ENCODE measurements around the gene ANTXR2.

ANTXR2 gene

GRCh38 chr4:80016506-80016905, 56.5 kb downstream of the ANTXR2 start:
- Histone ChIP-seq H3K27ac (ENCODE audit: low read depth, low read length) (no peak overlapping the region), H2BK5ac (ENCODE audit: low read depth, low read length, poor library complexity) (no peak overlapping the region), H3K4me1 (ENCODE audit: control insufficient read depth in 1 of 2, insufficient read depth in 2 of 2, low read length in 2 of 2) (peaks cover 4 to 6% of the 10 kb centered on the region in 2 experiments), H3K18ac (ENCODE audit: low read length) (no peak overlapping the region), H4K91ac (ENCODE audit: low read depth, low read length) (no peak overlapping the region), H2BK120ac (ENCODE audit: insufficient read depth, low read length, poor library complexity) (no peak overlapping the region), H3K23ac (ENCODE audit: low read length) (no peak overlapping the region), H3K9ac (ENCODE audit: low read length) (no peak overlapping the region), H4K8ac (ENCODE audit: low read depth, low read length) (no peak overlapping the region), H3K4me3 (ENCODE audit: low read depth, low read length) (no peak overlapping the region), H3K14ac (ENCODE audit: low read length) (no peak overlapping the region), H2AK5ac (ENCODE audit: low read length) (no peak overlapping the region), H2BK12ac (ENCODE audit: low read length) (no peak overlapping the region), H3K9me3 (ENCODE audit: insufficient read depth, low read depth, low read length) (no peaks in the 10 kb centered on the region), H4K12ac (ENCODE audit: low read depth, low read length) (no peak overlapping the region), H3K79me1 (ENCODE audit: low read length) (no peaks in the 10 kb centered on the region), H3K4ac (ENCODE audit: low read depth, low read length) (no peak overlapping the region), H2AFZ (ENCODE audit: insufficient read depth, low read length, poor library complexity) (no peak overlapping the region), H3K4me2 (ENCODE audit: low read length) (no peak overlapping the region), H3K79me2 (ENCODE audit: control insufficient read depth, insufficient read depth, low read length, poor library complexity) (no peaks in the 10 kb centered on the region), H3K27me3 (ENCODE audit: insufficient read depth, low read length) (no peaks in the 10 kb centered on the region), H3K36me3 (ENCODE audit: control insufficient read depth in 1 of 2, insufficient read depth in 2 of 2, low read length in 2 of 2) (peaks cover 1 to 3% of the 10 kb centered on the region in 2 experiments)
- no peak for DNase-seq
- WGBS (ENCODE audit: extremely low coverage, insufficient coverage, insufficient read length), result no CpG with 5 or more reads among the region's 1 CpG

- no peaks in the 10 kb centered on the region for H3K79me2 ChIP-seq (ENCODE audit: control insufficient read depth, insufficient read depth, low read length, poor library complexity)
- no peak overlapping the region for H3K4me2 ChIP-seq (ENCODE audit: low read length)
- H2BK5ac ChIP-seq (ENCODE audit: low read depth, low read length, poor library complexity), result no peak overlapping the region
- no peak overlapping the region for H2AFZ ChIP-seq (ENCODE audit: insufficient read depth, low read length, poor library complexity)
- no peak overlapping the region for H2BK120ac ChIP-seq (ENCODE audit: insufficient read depth, low read length, poor library complexity)
- H2BK12ac ChIP-seq (ENCODE audit: low read length), result no peak overlapping the region
- no CpG with 5 or more reads among the region's 2 CpGs for whole genome bisulfite sequencing (ENCODE audit: extremely low coverage, insufficient coverage, insufficient read length)
- no peaks in the 10 kb centered on the region for H3K79me1 ChIP-seq (ENCODE audit: low read length)
- peaks cover 1 to 3% of the 10 kb centered on the region in 2 experiments for H3K36me3 ChIP-seq (ENCODE audit: control insufficient read depth in 1 of 2, insufficient read depth in 2 of 2, low read length in 2 of 2)
- no peak overlapping the region for H3K23ac ChIP-seq (ENCODE audit: low read length)
- no peak overlapping the region for H3K18ac ChIP-seq (ENCODE audit: low read length)
- no peak overlapping the region for H4K8ac ChIP-seq (ENCODE audit: low read depth, low read length)
- H4K91ac ChIP-seq (ENCODE audit: low read depth, low read length), result no peak overlapping the region
- H3K4me3 ChIP-seq (ENCODE audit: low read depth, low read length), result no peak overlapping the region
- no peak overlapping the region for H3K9ac ChIP-seq (ENCODE audit: low read length)
- H3K9me3 ChIP-seq (ENCODE audit: insufficient read depth, low read depth, low read length), result no peaks in the 10 kb centered on the region
- no peaks in the 10 kb centered on the region for H3K27me3 ChIP-seq (ENCODE audit: insufficient read depth, low read length)
- DNase-seq, result no peak
- H3K4me1 ChIP-seq (ENCODE audit: control insufficient read depth in 1 of 2, insufficient read depth in 2 of 2, low read length in 2 of 2), result peaks cover 4 to 6% of the 10 kb centered on the region in 2 experiments
- no peak overlapping the region for H3K27ac ChIP-seq (ENCODE audit: low read depth, low read length)
- no peak overlapping the region for H3K14ac ChIP-seq (ENCODE audit: low read length)
- no peak overlapping the region for H3K4ac ChIP-seq (ENCODE audit: low read depth, low read length)
- H4K12ac ChIP-seq (ENCODE audit: low read depth, low read length), result no peak overlapping the region
- H2AK5ac ChIP-seq (ENCODE audit: low read length), result no peak overlapping the region
Observed at GRCh38 chr4:80015407-80016189, 57.4 kb downstream of the ANTXR2 start.

GRCh38 chr4:80014531-80014930, 58.5 kb downstream of the ANTXR2 start:
- Histone ChIP-seq H2BK5ac (ENCODE audit: low read depth, low read length, poor library complexity) (no peak overlapping the region), H4K12ac (ENCODE audit: low read depth, low read length) (no peak overlapping the region), H3K27ac (ENCODE audit: low read depth, low read length) (no peak overlapping the region), H3K9me3 (ENCODE audit: insufficient read depth, low read depth, low read length) (no peaks in the 10 kb centered on the region), H3K27me3 (ENCODE audit: insufficient read depth, low read length) (no peaks in the 10 kb centered on the region), H3K23ac (ENCODE audit: low read length) (no peak overlapping the region), H4K91ac (ENCODE audit: low read depth, low read length) (no peak overlapping the region), H3K79me2 (ENCODE audit: control insufficient read depth, insufficient read depth, low read length, poor library complexity) (no peaks in the 10 kb centered on the region), H3K14ac (ENCODE audit: low read length) (no peak overlapping the region), H3K4me3 (ENCODE audit: low read depth, low read length) (no peak overlapping the region), H3K79me1 (ENCODE audit: low read length) (no peaks in the 10 kb centered on the region), H4K8ac (ENCODE audit: low read depth, low read length) (no peak overlapping the region), H3K36me3 (ENCODE audit: control insufficient read depth in 1 of 2, insufficient read depth in 2 of 2, low read length in 2 of 2) (peaks cover 0 to 1% of the 10 kb centered on the region in 2 experiments), H3K9ac (ENCODE audit: low read length) (no peak overlapping the region), H2AK5ac (ENCODE audit: low read length) (no peak overlapping the region), H2BK120ac (ENCODE audit: insufficient read depth, low read length, poor library complexity) (no peak overlapping the region), H3K18ac (ENCODE audit: low read length) (no peak overlapping the region), H2BK12ac (ENCODE audit: low read length) (no peak overlapping the region), H3K4me2 (ENCODE audit: low read length) (no peak overlapping the region), H3K4ac (ENCODE audit: low read depth, low read length) (no peak overlapping the region), H2AFZ (ENCODE audit: insufficient read depth, low read length, poor library complexity) (no peak overlapping the region), H3K4me1 (ENCODE audit: control insufficient read depth in 1 of 2, insufficient read depth in 2 of 2, low read length in 2 of 2) (peaks cover 4 to 6% of the 10 kb centered on the region in 2 experiments)
- DNase-seq, result peak; percentile 76 to 86
- WGBS (ENCODE audit: extremely low coverage, insufficient coverage, insufficient read length), result no CpG with 5 or more reads among the region's 3 CpGs

- DNase-seq, result no peak
- Histone ChIP-seq H3K36me3 (ENCODE audit: control insufficient read depth in 1 of 2, insufficient read depth in 2 of 2, low read length in 2 of 2) (peaks cover 0 to 1% of the 10 kb centered on the region in 2 experiments), H3K4me2 (ENCODE audit: low read length) (no peak overlapping the region), H2BK12ac (ENCODE audit: low read length) (no peak overlapping the region), H3K79me1 (ENCODE audit: low read length) (no peaks in the 10 kb centered on the region), H3K4me3 (ENCODE audit: low read depth, low read length) (no peak overlapping the region), H2AK5ac (ENCODE audit: low read length) (no peak overlapping the region), H3K79me2 (ENCODE audit: control insufficient read depth, insufficient read depth, low read length, poor library complexity) (no peaks in the 10 kb centered on the region), H3K27ac (ENCODE audit: low read depth, low read length) (no peak overlapping the region), H3K14ac (ENCODE audit: low read length) (no peak overlapping the region), H3K4ac (ENCODE audit: low read depth, low read length) (no peak overlapping the region), H2BK120ac (ENCODE audit: insufficient read depth, low read length, poor library complexity) (no peak overlapping the region), H3K23ac (ENCODE audit: low read length) (no peak overlapping the region), H4K91ac (ENCODE audit: low read depth, low read length) (no peak overlapping the region), H3K9ac (ENCODE audit: low read length) (no peak overlapping the region), H4K8ac (ENCODE audit: low read depth, low read length) (no peak overlapping the region), H3K4me1 (ENCODE audit: control insufficient read depth in 1 of 2, insufficient read depth in 2 of 2, low read length in 2 of 2) (peaks cover 4 to 6% of the 10 kb centered on the region in 2 experiments), H4K12ac (ENCODE audit: low read depth, low read length) (no peak overlapping the region), H3K27me3 (ENCODE audit: insufficient read depth, low read length) (no peaks in the 10 kb centered on the region), H2BK5ac (ENCODE audit: low read depth, low read length, poor library complexity) (no peak overlapping the region), H3K9me3 (ENCODE audit: insufficient read depth, low read depth, low read length) (no peaks in the 10 kb centered on the region), H2AFZ (ENCODE audit: insufficient read depth, low read length, poor library complexity) (no peak overlapping the region), H3K18ac (ENCODE audit: low read length) (no peak overlapping the region)
- no CpG with 5 or more reads among the region's 1 CpG for WGBS (ENCODE audit: extremely low coverage, insufficient coverage, insufficient read length)
Observed at GRCh38 chr4:80012291-80012690, 60.7 kb downstream of the ANTXR2 start.
